Activated naive CD4-positive, alpha-beta T cell treated with anti-CD3 and anti-CD28 coated beads for 36 hours (primary cell): Measurements from ENCODE around the gene GLB1L2. TPM values are rescaled to one million over a fixed set of nuclear protein-coding genes. Genes with fewer than 3 reads are reported as not detected.

Experiments
- CTCF ChIA-PET: fragments of 350-600 bp; sonication (Branson Sonifier 250); formaldehyde crosslinking; loops from one replicate; lab custom pipeline; 2021; ENCODE audit warnings: antibody characterized with exemption; lab: Charles Lee
- DNase-seq: peaks from one replicate; pipeline ENCODE4 v3.0.0-alpha.2; 2020
- H3K27ac Mint-ChIP-seq: one replicate; pipeline ENCODE4 v1.8.0; 2021; ENCODE audit warnings: mild to moderate bottlenecking, mixed read lengths
- H3K27me3 Mint-ChIP-seq: one replicate; pipeline ENCODE4 v1.8.0; 2021; ENCODE audit warnings: low read depth, mixed read lengths
- H3K36me3 Mint-ChIP-seq: one replicate; pipeline ENCODE4 v1.8.0; 2021; ENCODE audit warnings: low read depth, mixed read lengths
- H3K4me1 Mint-ChIP-seq: one replicate; pipeline ENCODE4 v1.8.0; 2021; ENCODE audit warnings: low read depth, mixed read lengths
- H3K4me3 Mint-ChIP-seq: one replicate; pipeline ENCODE4 v1.8.0; 2021; ENCODE audit warnings: mild to moderate bottlenecking, moderate library complexity, mixed read lengths
- H3K9me3 Mint-ChIP-seq: one replicate; pipeline ENCODE4 v1.8.0; 2021; ENCODE audit warnings: mixed read lengths
- intact Hi-C: fragments of 100-400 bp; cut with micrococcal nuclease; formaldehyde crosslinking; loops from one replicate; pipeline ENCODE4 v1.15.1; 2023
- total RNA-seq, 2 experiments: library from RNA; stranded (reverse); gene quantifications; one replicate each; pipeline ENCODE4 v1.2.3, GENCODE V29; 2021

Gene GLB1L2
- total RNA-seq, 2 experiments from 2014 or later = 9.3 to 11.0 TPM

DNA sequence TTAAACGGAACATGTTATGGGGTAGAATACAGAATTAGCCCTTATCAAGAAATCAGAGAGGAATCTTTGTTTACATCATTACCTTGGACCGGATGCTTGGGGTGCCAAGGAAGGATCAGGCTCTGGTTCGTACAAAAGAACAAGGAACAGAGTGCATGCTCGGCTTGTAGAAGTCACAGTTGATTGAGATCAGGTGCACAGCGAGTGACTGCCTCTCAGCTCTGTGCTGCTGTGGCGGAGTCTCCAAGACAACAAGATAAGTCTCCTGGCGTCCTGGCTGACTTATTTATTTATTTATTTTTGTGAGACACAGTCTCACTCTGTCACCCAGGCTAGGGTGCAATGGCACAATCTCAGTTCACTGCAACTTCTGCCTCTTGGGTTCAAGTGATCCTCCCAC is 31.8 kb downstream of the GLB1L2 start:
- DNase-seq = no peak
- intact Hi-C loops = no loop called here

DNA sequence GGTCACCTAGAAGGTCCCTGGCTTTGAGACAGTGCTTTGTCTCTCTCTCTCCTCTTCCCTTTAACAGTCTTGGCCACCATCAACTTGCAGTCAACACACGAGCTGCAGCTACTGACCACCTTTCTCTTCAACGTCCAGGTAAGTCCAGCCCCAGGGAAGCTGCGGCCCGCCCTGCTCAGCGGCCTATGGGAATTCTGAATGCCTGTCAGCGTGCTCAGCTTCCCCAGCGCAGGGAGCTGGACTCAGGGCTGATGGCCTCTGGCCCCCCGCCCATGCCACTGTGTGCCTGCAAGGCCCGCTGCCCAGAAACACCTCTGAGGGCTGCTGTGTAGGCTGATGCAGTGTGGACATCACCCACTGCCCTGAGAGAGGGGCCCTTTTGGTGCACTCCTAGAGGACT is 32.5 kb downstream of the GLB1L2 start:
- Mint-ChIP-seq H3K4me3 (no peak overlapping the region), H3K36me3 (peaks cover 8% of the 10 kb centered on the region), H3K4me1 (peaks cover 14% of the 10 kb centered on the region), H3K9me3 (no peaks in the 10 kb centered on the region), H3K27me3 (peaks cover 5% of the 10 kb centered on the region), H3K27ac (no peak overlapping the region)
- intact Hi-C loops = no loop called here
- no peak for DNase-seq
- CTCF ChIA-PET = no interaction called here

More for the DNA sequence above, 31.8 kb downstream of the GLB1L2 start:
- CTCF ChIA-PET = no interaction called here
- peaks cover 14% of the 10 kb centered on the region for H3K4me1 Mint-ChIP-seq
- no peaks in the 10 kb centered on the region for H3K9me3 Mint-ChIP-seq
- H3K27me3 Mint-ChIP-seq = peaks cover 5% of the 10 kb centered on the region
- H3K4me3 Mint-ChIP-seq = no peak overlapping the region
- no peak overlapping the region for H3K27ac Mint-ChIP-seq
- peaks cover 8% of the 10 kb centered on the region for H3K36me3 Mint-ChIP-seq

DNA sequence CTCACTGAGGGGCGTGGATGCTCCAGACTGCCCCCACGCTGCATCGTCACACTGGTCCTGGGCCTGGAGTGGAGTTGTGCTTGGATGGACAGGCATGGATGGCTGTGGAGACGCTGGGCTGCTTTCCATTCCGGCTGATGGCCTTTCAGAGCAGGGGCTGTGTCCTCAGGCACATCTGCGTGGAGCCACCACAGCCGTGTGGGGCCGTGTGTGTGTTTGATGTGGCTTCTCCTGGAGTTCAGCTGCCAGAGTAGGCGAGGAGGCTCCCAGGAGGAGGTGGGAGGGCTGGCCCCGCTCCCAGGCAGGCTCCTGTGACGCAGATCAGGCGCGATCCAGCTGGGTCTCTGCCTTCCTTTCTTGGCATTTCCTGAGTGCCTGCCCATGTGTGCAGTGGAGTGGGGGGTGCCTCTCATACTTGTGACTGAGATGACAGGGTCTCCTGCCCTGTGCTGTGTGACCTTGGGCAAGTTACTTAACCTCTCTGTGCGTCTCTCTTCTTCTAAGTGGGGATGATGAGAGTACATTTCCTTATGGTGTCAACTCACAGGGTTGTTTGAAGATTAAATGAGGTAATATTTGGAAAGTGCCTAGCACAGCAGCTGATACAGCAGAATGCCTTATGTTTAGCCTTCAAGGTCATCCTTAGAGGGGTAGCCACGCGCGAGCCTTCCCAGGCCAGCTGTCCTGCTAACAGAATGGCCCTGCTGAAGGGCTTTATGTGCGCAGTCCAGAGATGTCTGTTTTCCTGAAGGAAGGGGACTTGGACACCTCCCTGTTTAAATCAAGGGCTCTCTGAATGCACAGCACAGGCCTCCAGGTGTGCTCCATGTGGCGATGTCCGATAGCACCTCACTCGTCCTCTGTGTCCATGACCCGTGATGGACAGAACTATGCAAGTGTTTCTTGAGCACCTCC is 33.5 kb downstream of the GLB1L2 start:
- H3K9me3 Mint-ChIP-seq = no peaks in the 10 kb centered on the region
- peaks cover 6% of the 10 kb centered on the region for H3K4me1 Mint-ChIP-seq
- no peak overlapping the region for H3K27ac Mint-ChIP-seq
- H3K36me3 Mint-ChIP-seq = peaks cover 1% of the 10 kb centered on the region
- DNase-seq = no peak
- H3K27me3 Mint-ChIP-seq = peaks cover 2% of the 10 kb centered on the region
- intact Hi-C loops = no loop called here
- H3K4me3 Mint-ChIP-seq = no peak overlapping the region
- CTCF ChIA-PET = no interaction called here

DNA sequence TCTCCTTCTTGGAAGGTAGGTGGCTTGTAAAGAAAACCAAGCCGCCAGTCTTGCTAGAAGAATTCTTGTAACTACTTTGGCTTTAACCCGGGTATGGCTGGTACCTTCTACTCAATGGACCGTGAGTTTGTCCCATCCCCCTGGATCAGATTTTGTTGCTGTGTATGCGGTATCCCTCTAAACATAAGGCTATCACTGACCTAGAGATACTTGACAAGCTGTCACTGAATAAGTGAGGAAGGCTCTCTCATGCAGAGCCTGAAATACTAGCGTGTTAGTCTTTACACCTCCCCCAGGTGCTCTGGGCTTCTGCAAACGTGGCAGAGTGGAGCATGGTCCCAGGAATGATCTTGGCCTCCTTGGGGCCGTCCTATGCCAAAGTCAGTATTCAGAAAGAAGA is 34.5 kb downstream of the GLB1L2 start:
- Mint-ChIP-seq H3K36me3 (peaks cover 7% of the 10 kb centered on the region), H3K9me3 (no peaks in the 10 kb centered on the region), H3K27me3 (peaks cover 2% of the 10 kb centered on the region), H3K4me1 (peaks cover 6% of the 10 kb centered on the region), H3K27ac (no peak overlapping the region), H3K4me3 (no peak overlapping the region)
- intact Hi-C loops = no loop called here
- CTCF ChIA-PET = no interaction called here
- DNase-seq = no peak

DNA sequence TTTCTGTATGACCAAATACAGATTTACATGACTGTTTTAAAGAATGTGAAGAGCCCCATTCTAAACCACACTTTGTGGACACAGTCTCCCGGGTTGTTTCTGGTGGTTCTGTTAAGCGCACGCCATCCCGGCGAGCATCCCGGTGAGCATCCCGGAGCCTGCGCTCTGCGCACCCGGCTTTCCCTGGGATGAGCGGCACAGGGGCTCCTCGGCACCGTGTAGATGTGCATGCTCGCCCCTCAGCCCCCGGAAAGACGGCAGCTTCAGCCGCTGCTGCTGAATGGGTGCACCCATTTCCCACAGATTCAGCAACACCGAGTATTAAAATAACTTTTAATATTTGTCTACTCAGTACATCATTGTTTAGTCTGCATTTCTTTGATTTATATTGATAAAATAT is 36.0 kb downstream of the GLB1L2 start:
- no peaks in the 10 kb centered on the region for H3K4me1 Mint-ChIP-seq
- H3K4me3 Mint-ChIP-seq = no peak overlapping the region
- intact Hi-C loops = no loop called here
- H3K27ac Mint-ChIP-seq = no peak overlapping the region
- H3K36me3 Mint-ChIP-seq = peaks cover 7% of the 10 kb centered on the region
- H3K9me3 Mint-ChIP-seq = no peaks in the 10 kb centered on the region
- DNase-seq = no peak
- no peaks in the 10 kb centered on the region for H3K27me3 Mint-ChIP-seq
- CTCF ChIA-PET = no interaction called here

DNA sequence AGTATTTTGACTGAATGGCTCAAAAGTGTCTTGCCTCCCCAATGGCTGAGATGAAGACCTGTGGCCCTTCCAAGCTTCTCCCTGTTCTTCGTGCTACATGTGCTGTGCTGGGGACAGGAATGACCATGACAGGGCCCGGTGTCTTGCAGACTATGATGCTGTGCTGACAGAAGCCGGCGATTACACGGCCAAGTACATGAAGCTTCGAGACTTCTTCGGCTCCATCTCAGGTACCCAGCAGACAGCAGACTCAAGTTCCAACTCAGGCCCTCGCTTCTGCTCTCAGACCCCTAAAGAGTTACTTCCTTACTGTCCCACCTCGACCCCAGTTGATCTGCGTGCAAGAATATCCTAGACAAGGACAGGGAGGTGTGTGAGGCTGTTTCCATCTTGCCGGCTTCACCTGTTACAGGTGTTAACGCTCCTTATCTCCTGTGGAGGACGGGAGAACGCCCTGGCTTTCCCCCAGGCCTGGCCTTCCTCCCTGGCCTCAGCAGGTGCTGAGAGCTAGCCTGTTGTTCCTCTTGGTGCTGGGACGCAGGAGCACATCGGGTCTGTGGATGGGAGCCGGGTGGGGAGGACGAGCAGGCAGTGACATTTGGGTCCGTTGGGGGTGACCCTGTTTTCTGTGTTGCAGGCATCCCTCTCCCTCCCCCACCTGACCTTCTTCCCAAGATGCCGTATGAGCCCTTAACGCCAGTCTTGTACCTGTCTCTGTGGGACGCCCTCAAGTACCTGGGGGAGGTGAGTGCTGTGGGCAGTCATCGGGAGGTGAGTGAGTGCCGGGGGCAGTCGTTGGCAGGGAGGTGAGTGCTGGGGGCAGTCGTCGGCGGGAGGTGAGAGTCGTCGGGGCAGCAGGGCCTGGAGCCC is 38.1 kb downstream of the GLB1L2 start:
- no peak overlapping the region for H3K4me3 Mint-ChIP-seq
- no peaks in the 10 kb centered on the region for H3K4me1 Mint-ChIP-seq
- peaks cover 7% of the 10 kb centered on the region for H3K36me3 Mint-ChIP-seq
- CTCF ChIA-PET = no interaction called here
- no peaks in the 10 kb centered on the region for H3K27me3 Mint-ChIP-seq
- intact Hi-C loops = no loop called here
- no peak for DNase-seq
- no peak overlapping the region for H3K27ac Mint-ChIP-seq
- no peaks in the 10 kb centered on the region for H3K9me3 Mint-ChIP-seq

DNA sequence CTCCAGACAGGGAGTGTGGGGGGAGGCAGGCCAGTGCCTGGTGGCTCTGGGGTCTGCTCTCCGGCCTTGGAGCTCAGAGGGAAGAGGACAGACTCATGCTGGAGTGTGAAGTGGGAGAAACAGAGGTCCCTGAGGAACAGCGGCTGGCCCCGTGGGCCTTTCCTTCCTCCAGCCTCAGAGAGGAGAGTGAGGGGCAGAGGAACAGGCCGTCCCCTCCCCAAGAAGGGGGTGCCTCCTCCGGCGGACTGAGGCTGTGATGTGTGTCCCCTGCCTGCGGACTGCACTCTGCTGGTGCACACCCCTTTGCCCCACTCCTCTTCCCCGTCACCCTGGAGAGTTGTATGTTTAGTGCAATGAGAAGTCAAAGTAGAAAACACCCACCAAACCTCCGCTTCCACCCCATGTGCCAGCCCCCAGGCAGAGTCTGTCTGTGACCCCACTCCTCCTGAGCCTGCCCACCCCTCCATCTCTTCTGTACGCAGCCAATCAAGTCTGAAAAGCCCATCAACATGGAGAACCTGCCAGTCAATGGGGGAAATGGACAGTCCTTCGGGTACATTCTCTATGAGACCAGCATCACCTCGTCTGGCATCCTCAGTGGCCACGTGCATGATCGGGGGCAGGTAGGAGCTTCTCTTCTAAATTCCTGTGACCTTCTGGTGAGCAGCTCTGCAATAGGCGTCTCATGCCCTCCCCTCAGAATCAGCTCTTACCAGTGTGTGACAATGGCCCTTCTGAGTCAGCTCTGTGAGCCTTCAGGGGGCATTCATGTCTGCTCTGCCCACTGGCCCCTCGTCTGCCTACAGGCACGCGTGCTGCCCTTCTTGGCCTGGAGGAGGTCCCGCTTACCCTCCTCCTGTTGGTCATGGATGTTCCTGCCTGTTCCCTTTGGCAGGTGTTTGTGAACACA is 39.0 kb downstream of the GLB1L2 start:
- H3K36me3 Mint-ChIP-seq = peaks cover 7% of the 10 kb centered on the region
- CTCF ChIA-PET = no interaction called here

DNA sequence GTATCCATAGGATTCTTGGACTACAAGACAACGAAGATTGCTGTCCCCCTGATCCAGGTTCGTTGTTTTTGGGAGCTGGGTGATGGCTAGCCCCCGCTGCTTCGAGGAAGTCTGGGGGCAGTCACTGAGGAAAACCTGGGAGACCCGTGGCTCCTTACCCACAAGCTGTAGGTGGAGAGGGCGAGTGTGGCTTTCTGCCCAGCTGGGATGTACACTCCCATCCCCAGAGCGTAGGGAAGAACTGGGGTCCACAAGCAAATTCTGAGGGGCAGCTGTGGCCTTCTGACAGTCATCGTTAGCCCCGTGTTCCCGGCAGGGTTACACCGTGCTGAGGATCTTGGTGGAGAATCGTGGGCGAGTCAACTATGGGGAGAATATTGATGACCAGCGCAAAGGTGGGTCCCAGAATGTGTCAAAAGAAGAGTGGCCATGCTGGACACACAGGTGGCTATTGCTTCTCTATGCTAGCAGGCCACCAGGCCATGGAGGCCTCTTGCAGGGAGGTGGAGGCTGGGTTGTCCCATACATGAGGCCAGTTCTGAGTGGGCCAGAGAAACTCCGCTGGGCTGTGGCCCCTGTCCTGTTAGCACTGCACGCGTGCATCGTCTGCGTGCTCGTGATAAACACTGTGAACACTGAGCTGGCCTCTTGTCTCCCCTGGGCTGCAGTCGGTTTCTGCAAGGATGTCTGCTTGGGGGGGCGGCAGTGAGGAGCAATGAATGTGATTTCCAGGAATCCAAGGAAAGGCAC is 39.8 kb downstream of the GLB1L2 start:
- H3K9me3 Mint-ChIP-seq = no peaks in the 10 kb centered on the region
- H3K36me3 Mint-ChIP-seq = peaks cover 7% of the 10 kb centered on the region
- no peaks in the 10 kb centered on the region for H3K27me3 Mint-ChIP-seq
- intact Hi-C loops = no loop called here
- H3K4me1 Mint-ChIP-seq = no peaks in the 10 kb centered on the region
- H3K27ac Mint-ChIP-seq = no peak overlapping the region
- H3K4me3 Mint-ChIP-seq = no peak overlapping the region
- CTCF ChIA-PET = interaction anchor here (0.8 kb wide), 1 partner anchor 16 kb away, joined by 4 read pairs; no protein-coding TSS in a partner anchor
- DNase-seq = no peak

More for the DNA sequence above, 39.0 kb downstream of the GLB1L2 start:
- no peak for DNase-seq
- Mint-ChIP-seq H3K27me3 (no peaks in the 10 kb centered on the region), H3K27ac (no peak overlapping the region), H3K9me3 (no peaks in the 10 kb centered on the region), H3K4me3 (no peak overlapping the region), H3K4me1 (no peaks in the 10 kb centered on the region)
- intact Hi-C loops = no loop called here

DNA sequence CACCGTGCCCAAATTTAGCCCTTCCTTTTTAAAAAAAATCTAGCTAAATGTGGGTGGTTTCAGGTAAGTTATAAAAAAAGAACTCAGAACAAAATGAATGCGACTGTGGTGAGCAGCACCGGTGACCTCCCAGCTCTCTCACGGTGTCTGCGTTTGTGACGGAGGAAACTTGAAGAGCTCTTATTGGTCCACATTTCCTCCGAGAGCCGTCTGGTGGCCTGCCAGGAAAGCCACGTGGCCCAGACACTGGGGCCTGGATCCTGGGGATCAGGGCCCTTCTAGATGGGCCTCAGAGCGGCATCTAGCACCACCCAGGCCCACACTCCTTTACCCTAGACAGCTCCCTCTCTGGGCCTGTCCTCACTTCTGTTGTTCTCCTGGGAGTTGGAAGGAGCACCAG is 40.7 kb downstream of the GLB1L2 start:
- Mint-ChIP-seq H3K4me1 (no peaks in the 10 kb centered on the region), H3K36me3 (peaks cover 7% of the 10 kb centered on the region), H3K4me3 (no peak overlapping the region), H3K27ac (no peak overlapping the region), H3K9me3 (no peaks in the 10 kb centered on the region), H3K27me3 (no peaks in the 10 kb centered on the region)
- no peak for DNase-seq
- CTCF ChIA-PET = interaction anchor here (0.8 to 1.0 kb wide), 2 partner anchors 17 to 111 kb away, joined by 3 to 4 read pairs; no protein-coding TSS in a partner anchor
- intact Hi-C loops = no loop called here

DNA sequence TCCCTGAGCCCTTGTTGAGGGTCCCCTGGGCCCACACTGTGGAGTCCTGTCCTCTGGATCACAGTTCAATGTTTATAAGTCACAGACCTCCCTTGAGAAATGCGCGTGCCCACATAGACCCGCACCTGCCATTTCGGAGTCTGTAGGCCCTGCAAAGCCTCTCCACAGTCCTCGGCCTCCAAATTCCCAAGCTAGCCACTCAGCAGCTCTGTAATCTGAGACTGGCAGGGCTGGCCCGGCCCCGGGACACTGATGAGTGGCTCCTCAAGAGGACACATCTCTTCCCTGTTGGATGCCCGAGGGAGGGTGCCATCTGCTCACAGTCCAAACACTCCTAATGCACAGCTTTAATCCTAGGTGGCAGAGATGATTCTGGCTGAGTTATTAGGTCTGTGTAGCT is 41.2 kb downstream of the GLB1L2 start:
- intact Hi-C loops = no loop called here
- Mint-ChIP-seq H3K9me3 (no peaks in the 10 kb centered on the region), H3K4me1 (no peaks in the 10 kb centered on the region), H3K4me3 (no peak overlapping the region), H3K27me3 (no peaks in the 10 kb centered on the region), H3K36me3 (peaks cover 7% of the 10 kb centered on the region), H3K27ac (no peak overlapping the region)
- DNase-seq = no peak
- CTCF ChIA-PET = interaction anchor here (1.0 kb wide), 1 partner anchor 111 kb away, joined by 3 read pairs; no protein-coding TSS in a partner anchor

DNA sequence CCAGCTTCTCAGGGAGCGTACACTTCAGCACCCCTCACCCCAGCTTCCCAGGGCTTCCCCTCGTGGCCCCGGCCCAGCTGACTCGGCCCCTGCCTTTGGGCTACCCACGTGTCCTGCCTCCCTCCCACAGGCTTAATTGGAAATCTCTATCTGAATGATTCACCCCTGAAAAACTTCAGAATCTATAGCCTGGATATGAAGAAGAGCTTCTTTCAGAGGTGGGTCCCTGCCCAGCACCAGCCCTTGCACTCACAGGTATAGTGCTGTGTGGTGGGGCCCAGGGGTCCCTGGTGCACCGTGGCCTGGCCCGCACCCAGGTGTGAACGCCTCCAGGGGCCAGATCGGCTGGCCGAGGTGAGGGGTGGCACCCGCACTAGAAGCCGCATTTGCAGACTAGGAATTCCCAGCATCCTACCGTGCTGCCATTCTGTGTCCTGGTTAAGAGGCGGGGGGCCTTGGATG is 41.8 kb downstream of the GLB1L2 start:
- DNase-seq = no peak
- CTCF ChIA-PET = interaction anchor here (1.0 kb wide), 1 partner anchor 112 kb away, joined by 3 read pairs; no protein-coding TSS in a partner anchor
- Mint-ChIP-seq H3K27me3 (no peaks in the 10 kb centered on the region), H3K9me3 (no peaks in the 10 kb centered on the region), H3K4me1 (no peaks in the 10 kb centered on the region), H3K27ac (no peak overlapping the region), H3K4me3 (no peak overlapping the region), H3K36me3 (peaks cover 7% of the 10 kb centered on the region)
- intact Hi-C loops = no loop called here
